ENCODE data around the gene CDH13. TPM values are rescaled to one million over a fixed set of nuclear protein-coding genes. Genes with fewer than 3 reads are reported as not detected.

CDH13 gene
- total and polyA plus RNA-seq, 2 donors (not counting 3 experiments of a cell fraction or from before 2014, with no cell fraction given): 96.6 to 124 TPM

DNA sequence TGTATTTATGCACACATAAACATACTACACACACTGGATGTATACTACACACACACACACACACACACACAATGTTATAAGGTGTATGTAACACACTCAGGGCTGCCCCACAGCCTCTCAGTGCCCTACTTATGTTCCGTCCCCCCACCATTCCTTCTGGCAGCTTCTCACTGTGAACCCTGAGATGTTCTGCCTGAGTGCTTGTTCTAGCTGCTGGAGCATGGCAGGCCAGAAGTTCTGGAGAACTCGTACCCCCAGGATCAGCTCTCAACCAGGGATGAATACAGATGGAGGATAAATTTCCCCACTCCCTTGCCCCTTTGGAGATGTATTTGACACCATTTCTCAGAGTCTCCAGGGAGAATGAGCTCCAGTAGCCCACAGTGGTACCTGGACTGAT, 76.4 kb downstream of the CDH13 start:
- Histone ChIP-seq H2AFZ (ENCODE audit: low read depth, low read length) (no peak overlapping the region), H3K27ac (ENCODE audit: insufficient read depth, low read depth, low read length) (no peak overlapping the region), H3K9me1 (replicated peaks; ENCODE audit: control insufficient read depth, extremely low read depth, insufficient read depth, low read length) (no peaks in the 10 kb centered on the region), H3K9me3 (replicated peaks; ENCODE audit: control insufficient read depth, insufficient read depth, low read length) (no peaks in the 10 kb centered on the region), H3K4me2 (ENCODE audit: insufficient read depth, low read length) (no peak overlapping the region), H4K20me1 (replicated peaks; ENCODE audit: control insufficient read depth, extremely low read depth, insufficient read depth, low read length) (no peaks in the 10 kb centered on the region), H3K4me3 (replicated peaks in 1 of 3; ENCODE audit: insufficient read depth in 1 of 3, low read depth in 1 of 3, low read length in 3 of 3) (no peak overlapping the region), H3K36me3 (ENCODE audit: control insufficient read depth in 2 of 2, extremely low read depth in 1 of 2, insufficient read depth in 2 of 2, low read length in 2 of 2) (peaks cover 0 to under 1% of the 10 kb centered on the region in 2 experiments), H3K9ac (replicated peaks; ENCODE audit: extremely low read depth, insufficient read depth, low read length) (no peak overlapping the region), H3K79me2 (ENCODE audit: control insufficient read depth, insufficient read depth, low read length) (no peaks in the 10 kb centered on the region), H3K27me3 (ENCODE audit: control insufficient read depth in 2 of 2, insufficient read depth in 2 of 2, low read length in 2 of 2) (no peaks in the 10 kb centered on the region), H3K4me1 (ENCODE audit: control insufficient read depth, extremely low read depth, insufficient read depth, low read length) (peaks cover 46% of the 10 kb centered on the region)
- no TSS peak for BruUV-seq (replicated peaks)
- intact Hi-C loops (cut with micrococcal nuclease) (no loop called here), dilution Hi-C loops (cut with MboI; ENCODE audit: extremely low pct_ligation_motif_present, low sequenced_read_pairs) (no loop called here)
- no peak for TF ChIP-seq MYC (IDR thresholded peaks at IDR 0.05; ENCODE audit: low read depth, low read length)
- CTCF ChIA-PET: interaction anchor here (0.9 to 2.3 kb wide), 7 partner anchors 12 to 366 kb away, joined by 3 to 7 read pairs (median 3); no protein-coding TSS in a partner anchor
- FAIRE-seq: no peak
- POLR2A ChIA-PET: no interaction called here
- DNase-seq (ENCODE audit: low read depth, low spot score): no peak

DNA sequence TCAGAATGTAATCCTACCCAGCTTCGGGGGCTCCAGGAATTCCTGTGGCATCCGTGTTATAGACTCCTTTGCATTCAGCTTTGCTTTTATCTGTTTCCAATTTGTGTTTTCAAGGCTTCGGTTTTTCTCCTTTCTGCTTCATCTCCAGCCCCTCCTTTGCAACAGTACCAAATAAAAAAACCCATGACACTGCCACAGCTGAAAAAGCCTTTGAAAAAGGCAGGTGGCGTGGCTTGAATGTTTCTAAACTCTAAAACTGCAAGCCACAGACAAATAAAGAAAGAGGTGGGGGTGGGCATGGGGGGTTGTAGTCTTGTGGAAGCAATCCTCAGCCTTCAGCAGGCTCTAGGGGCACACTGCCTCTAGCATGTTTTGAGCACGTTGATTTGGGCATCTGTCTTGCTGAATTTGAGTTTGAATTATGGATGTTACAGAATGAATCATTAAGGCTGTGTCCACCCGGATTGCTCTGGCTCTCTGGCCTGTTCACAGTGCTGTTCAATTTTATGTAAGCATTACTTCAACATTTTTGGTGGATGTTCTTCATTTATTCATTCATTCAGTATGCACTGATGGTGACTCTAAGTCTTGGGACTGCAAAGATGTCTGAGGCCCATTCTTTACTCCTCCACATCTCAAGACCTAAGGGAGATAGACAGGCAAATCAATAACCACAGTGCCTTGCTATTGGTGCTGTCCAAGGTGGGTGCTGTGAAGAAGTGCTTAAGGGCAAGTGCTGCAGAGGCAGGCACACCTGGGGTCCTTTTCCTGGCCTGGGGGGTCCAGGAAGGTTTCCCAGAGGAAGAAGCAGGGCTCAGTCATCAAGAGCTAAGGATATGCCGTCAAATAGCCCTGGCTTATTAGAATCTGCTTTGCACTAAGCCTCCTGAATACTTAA, 77.4 kb downstream of the CDH13 start:
- dilution Hi-C loops (cut with MboI; ENCODE audit: extremely low pct_ligation_motif_present, low sequenced_read_pairs): no loop called here

More for the DNA sequence above, 77.4 kb downstream of the CDH13 start:
- no peaks in the 10 kb centered on the region for H3K9me3 ChIP-seq (replicated peaks; ENCODE audit: control insufficient read depth, insufficient read depth, low read length)
- ChIA-PET CTCF (interaction anchor here (0.7 to 2.3 kb wide), 8 partner anchors 11 to 366 kb away, joined by 3 to 7 read pairs (median 3); no protein-coding TSS in a partner anchor), POLR2A (no interaction called here)
- intact Hi-C loops (cut with micrococcal nuclease): no loop called here
- no TSS peak for BruUV-seq (replicated peaks)
- no peaks in the 10 kb centered on the region for H4K20me1 ChIP-seq (replicated peaks; ENCODE audit: control insufficient read depth, extremely low read depth, insufficient read depth, low read length)
- no peak for DNase-seq (ENCODE audit: low read depth, low spot score)
- no peak for TF ChIP-seq EZH2 (IDR thresholded peaks at IDR 0.05; ENCODE audit: borderline replicate concordance, low read depth, low read length, severe bottlenecking)
- TF ChIP-seq, protein P1, sequence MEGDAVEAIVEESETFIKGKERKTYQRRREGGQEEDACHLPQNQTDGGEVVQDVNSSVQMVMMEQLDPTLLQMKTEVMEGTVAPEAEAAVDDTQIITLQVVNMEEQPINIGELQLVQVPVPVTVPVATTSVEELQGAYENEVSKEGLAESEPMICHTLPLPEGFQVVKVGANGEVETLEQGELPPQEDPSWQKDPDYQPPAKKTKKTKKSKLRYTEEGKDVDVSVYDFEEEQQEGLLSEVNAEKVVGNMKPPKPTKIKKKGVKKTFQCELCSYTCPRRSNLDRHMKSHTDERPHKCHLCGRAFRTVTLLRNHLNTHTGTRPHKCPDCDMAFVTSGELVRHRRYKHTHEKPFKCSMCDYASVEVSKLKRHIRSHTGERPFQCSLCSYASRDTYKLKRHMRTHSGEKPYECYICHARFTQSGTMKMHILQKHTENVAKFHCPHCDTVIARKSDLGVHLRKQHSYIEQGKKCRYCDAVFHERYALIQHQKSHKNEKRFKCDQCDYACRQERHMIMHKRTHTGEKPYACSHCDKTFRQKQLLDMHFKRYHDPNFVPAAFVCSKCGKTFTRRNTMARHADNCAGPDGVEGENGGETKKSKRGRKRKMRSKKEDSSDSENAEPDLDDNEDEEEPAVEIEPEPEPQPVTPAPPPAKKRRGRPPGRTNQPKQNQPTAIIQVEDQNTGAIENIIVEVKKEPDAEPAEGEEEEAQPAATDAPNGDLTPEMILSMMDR (IDR thresholded peaks at IDR 0.05; ENCODE audit: extremely low read depth in 1 of 2, insufficient read depth in 1 of 2, low read depth in 1 of 2, low read length in 2 of 2): no peak
- TF ChIP-seq MYC (IDR thresholded peaks at IDR 0.05; ENCODE audit: low read depth, low read length): no peak
- no peak for TF ChIP-seq POLR2A (IDR thresholded peaks at IDR 0.05; ENCODE audit: low read depth, low read length)
- no peak for TF ChIP-seq GATA2 (IDR thresholded peaks at IDR 0.05; ENCODE audit: insufficient read depth, insufficient read length, low read depth, low read length)
- TF ChIP-seq, protein P2, sequence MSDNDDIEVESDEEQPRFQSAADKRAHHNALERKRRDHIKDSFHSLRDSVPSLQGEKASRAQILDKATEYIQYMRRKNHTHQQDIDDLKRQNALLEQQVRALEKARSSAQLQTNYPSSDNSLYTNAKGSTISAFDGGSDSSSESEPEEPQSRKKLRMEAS (IDR thresholded peaks at IDR 0.05; ENCODE audit: insufficient read depth, insufficient read length): no peak
- TF ChIP-seq POLR2AphosphoS5 (IDR thresholded peaks at IDR 0.05; ENCODE audit: insufficient read depth, low read depth, low read length): no peak
- no peak for TF ChIP-seq JUN (IDR thresholded peaks at IDR 0.05; ENCODE audit: borderline replicate concordance, insufficient read depth, insufficient read length, low read depth)
- TF ChIP-seq FOS (IDR thresholded peaks at IDR 0.05; ENCODE audit: borderline replicate concordance, insufficient read depth, low read length): no peak
- no peak overlapping the region for H3K27ac ChIP-seq (ENCODE audit: insufficient read depth, low read depth, low read length)
- no peak overlapping the region for H3K4me3 ChIP-seq (replicated peaks in 1 of 3; ENCODE audit: insufficient read depth in 1 of 3, low read depth in 1 of 3, low read length in 3 of 3)
- no peaks in the 10 kb centered on the region for H3K79me2 ChIP-seq (ENCODE audit: control insufficient read depth, insufficient read depth, low read length)
- H3K27me3 ChIP-seq (ENCODE audit: control insufficient read depth in 2 of 2, insufficient read depth in 2 of 2, low read length in 2 of 2): no peaks in the 10 kb centered on the region
- FAIRE-seq: no peak
- no peak overlapping the region for H3K4me2 ChIP-seq (ENCODE audit: insufficient read depth, low read length)
- H3K9ac ChIP-seq (replicated peaks; ENCODE audit: extremely low read depth, insufficient read depth, low read length): no peak overlapping the region
- peaks cover 38% of the 10 kb centered on the region for H3K4me1 ChIP-seq (ENCODE audit: control insufficient read depth, extremely low read depth, insufficient read depth, low read length)
- H2AFZ ChIP-seq (ENCODE audit: low read depth, low read length): no peak overlapping the region
- H3K36me3 ChIP-seq (ENCODE audit: control insufficient read depth in 2 of 2, extremely low read depth in 1 of 2, insufficient read depth in 2 of 2, low read length in 2 of 2): peaks cover 0 to 1% of the 10 kb centered on the region in 2 experiments
- H3K9me1 ChIP-seq (replicated peaks; ENCODE audit: control insufficient read depth, extremely low read depth, insufficient read depth, low read length): no peaks in the 10 kb centered on the region

All from endothelial cell of umbilical vein (primary cell).